Jurkat, Clone E6-1 (cell line): Measurements from ENCODE around the gene OGDHL.
"Not testable (repeated sequence)": the region's sequence is repeated elsewhere in the genome, so short reads cannot be mapped to it uniquely, and the experiment has no call there.

Experiments
- DNase-seq: peaks from one replicate; pipeline ENCODE4 v3.0.0-alpha.2; 2011; ENCODE audit warnings: low read depth, low spot score
- H3K4me3 ChIP-seq: 2 replicates; pipeline ENCODE4 v1.5.1; 2011; ENCODE audit warnings: mild to moderate bottlenecking, low read length, control low read depth, moderate library complexity

Gene OGDHL

GRCh38 chr10:49743464-49744075 is 18.6 kb downstream of the OGDHL start:
- DNase-seq = no peak
- H3K4me3 ChIP-seq = no peak overlapping the region

- no peak overlapping the region for H3K4me3 ChIP-seq
- no peak for DNase-seq
Measured at GRCh38 chr10:49742683-49743463, 19.2 kb downstream of the OGDHL start.

DNA sequence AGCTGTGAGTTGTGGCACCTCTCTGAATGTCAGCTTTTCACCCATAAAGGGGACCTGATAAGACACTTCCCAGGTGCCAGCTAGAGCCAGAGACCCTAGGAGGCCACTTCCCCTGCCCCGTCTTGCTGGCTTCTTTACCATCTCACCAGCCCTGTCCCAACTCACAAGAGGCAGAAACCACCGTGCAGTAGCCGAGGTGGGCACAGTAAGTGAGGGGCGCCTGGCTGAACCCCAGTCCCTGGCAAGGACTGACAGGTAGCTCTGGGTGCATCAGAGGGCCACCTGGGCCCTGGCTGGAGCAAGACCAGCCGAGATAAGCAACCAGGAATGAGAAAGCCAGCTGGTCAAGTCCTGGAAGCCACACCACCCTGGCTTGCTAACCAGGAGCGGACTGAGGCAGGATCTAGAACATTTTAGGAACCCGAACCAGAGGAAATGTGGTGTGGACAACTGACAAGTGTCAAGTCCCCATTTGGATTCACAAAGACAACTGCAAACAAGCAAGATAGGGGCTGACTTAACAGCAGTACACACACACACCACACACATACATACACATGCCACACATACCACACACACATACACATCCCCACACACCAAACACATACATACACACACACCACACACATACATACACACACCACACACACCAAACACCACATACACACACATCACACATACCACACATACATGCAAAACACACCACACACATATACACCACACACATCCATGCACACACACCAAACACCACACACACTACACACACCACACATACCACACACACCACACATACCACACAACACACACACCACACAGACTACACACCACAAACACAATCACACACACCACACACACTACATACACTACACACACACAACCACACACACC is 20.8 kb downstream of the OGDHL start:
- DNase-seq = no peak
- H3K4me3 ChIP-seq = no peak overlapping the region

DNA sequence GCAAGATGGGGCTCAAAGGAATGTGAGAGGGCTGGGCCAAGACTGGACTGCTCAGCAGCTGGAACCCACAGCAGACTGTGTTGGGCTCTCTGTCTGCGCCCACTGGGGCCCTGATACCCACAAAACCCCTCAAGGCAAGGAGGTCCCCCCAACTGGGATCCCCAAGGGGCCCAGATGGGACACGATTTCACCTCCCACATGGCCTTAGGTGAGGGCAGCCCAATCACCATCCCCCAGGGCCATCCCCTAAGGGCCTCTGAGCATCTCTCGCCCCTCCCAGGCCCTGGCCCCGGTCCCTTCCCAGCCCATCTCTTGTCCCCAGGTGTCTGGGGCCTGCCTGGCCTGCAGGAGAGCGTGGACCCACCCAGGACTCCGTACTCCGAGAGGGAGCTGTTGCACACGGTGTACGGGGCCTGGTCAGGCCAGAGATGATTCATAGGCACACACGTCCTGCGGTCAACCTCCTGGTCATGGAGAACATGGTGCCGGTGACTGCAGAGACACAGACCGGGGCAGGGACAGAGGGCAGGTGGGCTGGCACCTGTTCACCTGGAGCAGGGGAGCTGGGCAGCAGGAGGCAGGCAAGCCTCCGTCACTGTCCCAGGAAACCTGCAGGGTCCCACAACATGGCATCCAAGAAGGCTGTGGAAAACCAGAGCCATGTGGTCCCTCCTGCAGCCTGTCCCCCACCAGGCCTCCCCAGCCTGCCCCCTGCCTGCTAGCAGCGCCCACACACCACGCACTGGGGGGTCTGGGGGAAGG is 21.6 kb downstream of the OGDHL start:
- no peak for DNase-seq

DNA sequence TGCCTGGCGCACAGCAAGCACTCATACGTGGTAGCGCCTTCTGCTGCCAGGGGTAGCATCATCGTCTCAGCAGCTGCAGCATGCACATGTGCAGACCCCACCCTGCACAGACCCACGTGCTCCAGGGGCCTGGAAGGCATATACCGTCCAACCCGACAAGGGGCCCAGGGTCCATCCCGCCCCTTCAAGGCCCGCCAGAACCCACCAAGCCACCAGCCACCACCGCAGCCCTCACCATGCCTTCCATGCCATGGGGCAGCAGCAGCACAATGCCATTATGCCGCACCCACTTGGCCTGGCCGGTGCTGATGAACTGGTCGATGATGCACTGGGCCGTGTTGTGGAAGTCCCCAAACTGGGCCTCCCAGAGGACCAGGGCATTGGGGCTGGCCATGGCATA is 22.7 kb downstream of the OGDHL start:
- H3K4me3 ChIP-seq = no peak overlapping the region
- no peak for DNase-seq

More for the DNA sequence above, 21.6 kb downstream of the OGDHL start:
- H3K4me3 ChIP-seq = no peak overlapping the region

DNA sequence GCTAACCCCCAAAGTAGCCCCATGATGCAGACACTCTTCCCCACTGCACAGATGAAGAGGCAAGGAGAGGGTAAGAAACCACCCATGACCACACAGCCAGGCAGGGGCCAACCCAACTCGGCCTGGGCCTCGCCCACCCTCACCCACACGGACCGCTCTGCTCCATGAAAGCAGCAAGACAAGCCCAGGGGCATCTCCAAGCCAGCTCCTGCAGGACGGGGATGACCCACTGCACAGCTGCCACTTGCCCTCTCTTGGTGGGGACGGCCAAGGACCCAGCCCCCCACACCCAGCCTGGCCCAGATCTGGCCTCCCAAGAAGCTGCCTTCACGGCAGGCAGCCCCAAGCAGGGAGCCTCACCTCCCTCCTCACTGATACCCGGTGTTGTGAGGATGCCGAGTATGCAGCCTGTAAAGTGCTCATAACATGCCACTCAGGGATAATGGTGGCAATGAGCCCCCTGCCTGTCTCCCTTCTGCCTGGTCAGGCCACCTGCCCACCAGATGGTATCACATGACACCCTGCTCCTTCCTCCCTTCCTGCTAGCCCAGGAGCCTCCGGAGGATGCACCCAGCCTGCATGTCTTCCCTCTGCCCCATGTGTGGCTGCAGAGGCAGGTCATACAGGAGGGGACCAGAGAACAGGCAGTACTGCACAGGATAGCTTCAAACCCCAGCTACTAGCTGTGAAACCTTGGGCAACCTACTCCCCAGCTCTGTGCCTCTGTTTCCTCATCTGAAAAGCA is 23.3 kb downstream of the OGDHL start:
- no peak for DNase-seq
- no peak overlapping the region for H3K4me3 ChIP-seq

- DNase-seq = no peak
Measured at GRCh38 chr10:49737474-49738201, 24.5 kb downstream of the OGDHL start.

GRCh38 chr10:49736564-49737113 is 25.5 kb downstream of the OGDHL start:
- DNase-seq = no peak
- no peak overlapping the region for H3K4me3 ChIP-seq

More at GRCh38 chr10:49737474-49738201, 24.5 kb downstream of the OGDHL start:
- H3K4me3 ChIP-seq = no peak overlapping the region

DNA sequence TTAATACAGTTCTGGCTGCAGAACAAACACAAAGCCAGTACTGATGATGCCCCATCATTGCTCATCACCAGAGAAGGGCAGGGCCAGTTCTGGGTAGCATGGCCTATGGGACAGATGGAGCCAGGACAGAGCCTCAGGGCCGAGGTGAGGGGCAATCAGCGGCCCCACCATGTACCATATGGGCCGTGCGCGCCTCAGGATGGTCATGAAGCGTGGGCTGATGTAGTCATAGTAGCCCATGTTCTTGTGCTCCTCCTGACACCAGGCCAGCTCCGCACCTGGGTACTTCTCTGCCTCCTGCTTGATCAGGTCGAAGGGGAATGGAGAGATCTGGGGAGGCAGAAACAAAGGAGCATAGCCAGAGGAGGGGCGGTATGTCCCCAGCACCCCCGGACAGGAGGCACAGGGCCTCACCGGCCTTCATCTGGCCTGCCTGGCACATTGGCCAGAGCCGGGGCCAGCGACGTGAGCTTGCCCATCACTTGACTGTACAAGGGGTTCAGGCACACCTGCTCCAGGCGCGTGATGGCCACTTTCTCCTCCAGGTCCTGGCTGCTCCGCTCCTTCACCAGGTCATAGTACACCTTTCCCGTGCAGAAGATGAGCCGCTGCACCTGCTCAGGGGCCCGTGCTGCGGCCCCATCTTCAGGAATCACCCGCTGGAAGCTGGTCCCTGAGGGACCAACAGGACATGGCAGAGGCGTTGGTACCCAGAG is 26.1 kb downstream of the OGDHL start:
- no peak for DNase-seq
- H3K4me3 ChIP-seq = no peak overlapping the region

DNA sequence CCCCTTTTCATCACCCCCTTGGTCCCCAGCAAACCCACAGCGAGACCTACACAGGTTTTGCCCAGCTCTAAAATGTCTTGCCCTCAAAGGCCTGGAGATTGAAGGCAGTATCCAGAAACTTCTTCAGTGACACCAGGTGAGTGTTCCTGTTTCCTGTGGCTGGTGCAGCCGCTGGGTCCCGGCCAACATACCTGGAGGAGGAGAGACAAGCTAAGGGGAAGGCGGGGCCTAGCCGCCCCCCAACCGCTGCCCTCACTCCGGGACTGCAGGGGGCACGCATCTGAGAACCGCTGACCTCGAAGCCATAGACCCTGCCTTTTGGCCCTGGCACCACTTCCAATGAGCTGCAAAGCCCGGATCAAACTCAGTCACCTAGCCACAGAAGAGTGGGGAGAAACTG is 27.0 kb downstream of the OGDHL start:
- no peak for DNase-seq

GRCh38 chr10:49734676-49735075 is 27.4 kb downstream of the OGDHL start:
- no peak for DNase-seq

More for the DNA sequence above, 27.0 kb downstream of the OGDHL start:
- no peak overlapping the region for H3K4me3 ChIP-seq

DNA sequence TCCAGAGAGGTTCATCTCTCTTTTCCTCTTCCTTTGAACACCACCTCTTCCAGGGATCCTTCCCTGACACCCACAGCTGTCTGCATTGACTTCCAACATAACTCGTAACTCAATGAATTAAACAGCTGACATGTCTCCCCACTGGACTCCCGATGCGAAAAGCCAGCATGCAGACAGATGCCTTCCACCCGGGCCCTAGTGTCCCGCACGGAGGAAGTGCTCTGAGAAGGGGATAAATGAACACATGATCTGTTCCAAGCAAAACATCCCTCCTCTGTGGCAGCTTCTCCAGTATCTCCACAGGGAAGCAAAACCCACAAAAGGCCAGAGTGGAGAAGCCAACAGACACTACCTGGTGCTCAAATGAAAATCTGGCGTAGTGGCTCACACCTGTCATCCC is 28.3 kb downstream of the OGDHL start:
- DNase-seq = no peak
- no peak overlapping the region for H3K4me3 ChIP-seq

More at GRCh38 chr10:49734676-49735075, 27.4 kb downstream of the OGDHL start:
- no peak overlapping the region for H3K4me3 ChIP-seq

DNA sequence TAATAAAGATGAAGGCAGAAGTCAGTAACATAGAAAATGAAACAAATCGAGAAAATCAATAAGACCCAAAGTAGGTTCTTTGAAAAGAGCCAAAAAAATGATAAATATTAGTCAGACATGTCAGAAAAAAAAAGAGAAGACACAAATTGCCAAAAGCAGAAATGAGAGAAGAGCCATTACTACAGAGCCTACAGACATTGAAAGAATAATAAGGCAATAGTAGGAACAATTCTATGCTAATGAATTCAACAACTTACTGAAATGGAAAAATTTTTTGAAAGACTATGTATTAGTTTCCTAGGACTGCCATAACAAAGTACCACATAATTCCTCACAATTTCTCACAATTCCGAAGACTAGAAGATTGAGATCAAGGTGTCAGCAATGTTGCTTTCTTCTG is 35.5 kb downstream of the OGDHL start:
- no peak overlapping the region for H3K4me3 ChIP-seq
- no peak for DNase-seq

DNA sequence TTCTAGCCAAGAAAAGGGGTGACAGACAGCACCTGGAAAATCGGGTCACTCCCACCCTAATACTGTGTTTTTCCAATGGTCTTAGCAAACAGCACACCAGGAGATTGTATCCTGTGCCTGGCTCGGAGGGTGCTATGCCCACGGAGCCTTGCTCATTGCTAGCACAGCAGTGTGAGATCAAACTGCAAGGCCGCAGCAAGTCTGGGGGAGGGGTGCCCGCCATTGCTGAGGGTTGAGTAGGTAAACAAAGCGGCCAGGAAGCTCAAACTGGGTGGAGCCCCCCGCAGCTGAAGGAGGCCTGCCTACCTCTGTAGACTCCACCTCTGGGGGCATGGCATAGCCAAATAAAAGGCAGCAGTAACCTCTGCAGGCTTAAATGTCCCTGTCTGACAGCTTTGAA is 47.0 kb downstream of the OGDHL start:
- DNase-seq, H3K4me3 ChIP-seq: not testable (repeated sequence)

DNA sequence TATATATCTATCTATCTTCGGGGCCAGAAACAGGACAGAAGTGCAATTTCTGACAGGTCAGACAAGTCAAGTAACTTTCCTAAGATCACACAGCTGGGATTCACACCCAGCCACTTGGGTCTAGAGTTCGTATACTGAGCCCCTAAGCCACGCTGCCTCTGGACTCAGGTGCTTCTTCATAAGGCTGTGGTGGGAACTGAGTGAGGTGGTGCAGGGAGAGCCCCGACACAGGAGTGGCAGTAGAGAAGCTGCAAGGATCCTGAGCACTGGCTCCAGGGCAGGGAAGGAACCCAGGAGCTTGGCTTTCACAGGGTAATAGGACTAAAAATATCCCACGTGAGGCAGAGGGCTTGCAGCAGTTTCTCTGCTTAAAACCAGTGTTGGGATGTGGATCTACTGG is 48.9 kb downstream of the OGDHL start:
- DNase-seq = no peak
- no peak overlapping the region for H3K4me3 ChIP-seq

DNA sequence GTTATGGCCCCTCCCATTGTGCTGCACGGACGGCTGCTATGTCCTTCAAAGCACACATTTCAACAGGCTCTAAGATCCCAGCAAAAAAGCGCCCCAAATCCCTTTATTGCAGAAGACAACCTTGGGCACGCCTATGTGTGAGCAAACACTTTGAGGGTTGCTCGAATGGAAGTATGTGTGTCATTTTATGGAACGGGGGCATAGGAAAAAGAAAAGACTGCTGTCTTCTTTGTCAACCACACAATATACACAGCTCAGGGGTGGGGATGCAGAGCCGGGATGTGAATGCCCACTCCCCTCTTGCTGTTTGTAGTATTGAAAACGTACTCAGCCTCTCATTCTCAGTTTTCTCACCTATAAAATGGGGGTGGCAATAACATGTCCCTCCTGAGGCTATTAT is 50.6 kb downstream of the OGDHL start:
- no peak for DNase-seq
- H3K4me3 ChIP-seq = no peak overlapping the region

DNA sequence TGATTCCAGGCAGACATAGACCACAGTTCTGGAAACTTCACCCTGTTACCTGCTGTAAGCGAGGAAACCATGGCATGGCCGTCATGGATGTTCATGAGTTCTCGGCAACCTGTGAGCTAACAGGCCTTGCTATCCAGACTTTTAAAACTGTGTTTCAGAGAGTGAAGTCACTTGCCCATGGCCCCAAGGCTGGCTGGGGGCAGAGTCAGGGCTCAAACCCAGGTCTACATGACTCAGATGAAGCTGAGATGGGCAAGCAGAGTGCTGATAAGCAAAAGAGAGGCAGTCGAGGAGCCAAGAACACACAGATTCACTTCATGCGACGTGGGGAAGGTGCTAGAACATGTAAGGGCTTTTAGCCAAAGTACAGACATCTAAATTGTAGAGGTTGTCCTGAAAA is 51.2 kb downstream of the OGDHL start:
- H3K4me3 ChIP-seq = no peak overlapping the region
- DNase-seq = no peak
